GM12878 (cell line): ENCODE results near the gene ZDHHC9. TPM values are rescaled to one million over a fixed set of nuclear protein-coding genes. Genes with fewer than 3 reads are reported as not detected.

Source experiments
- ATF2 ChIP-seq: IDR thresholded peaks from 2 replicates; pipeline ENCODE4 v1.6.1; 2012; ENCODE audit warnings: low read length, inconsistent platforms
- BCL11A ChIP-seq: IDR thresholded peaks from 2 replicates; pipeline ENCODE4 v1.6.1; 2011; ENCODE audit warnings: low read depth, low read length
- BHLHE40 ChIP-seq, 2 experiments: fragments of 450-650 bp in 1 of 2; IDR thresholded peaks; 2 replicates each; pipeline ENCODE4 v1.6.1; 2011 to 2017; ENCODE audit warnings: low read depth in 2 of 2, borderline replicate concordance in 1 of 2, improper control_type of control experiment in 1 of 2, low read length in 1 of 2, mild to moderate bottlenecking in 1 of 2
- BMI1 ChIP-seq: fragments of 450-650 bp; IDR thresholded peaks from 2 replicates; pipeline ENCODE4 v1.6.1; 2016; ENCODE audit warnings: mild to moderate bottlenecking, moderate library complexity, borderline replicate concordance
- CEBPB ChIP-seq, 2 experiments: fragments of 150-350 bp in 1 of 2; IDR thresholded peaks; 2 replicates each; pipeline ENCODE4 v1.6.1; 2012 to 2014; ENCODE audit warnings: low read depth in 2 of 2, low read length in 2 of 2, borderline replicate concordance in 1 of 2, inconsistent platforms in 1 of 2
- ETV6 ChIP-seq, 2 experiments: fragments of 450-650 bp in 1 of 2; IDR thresholded peaks in 1 of 2; conservative IDR thresholded peaks in 1 of 2; 2 replicates each; pipeline ENCODE4 v1.6.1; 2014; ENCODE audit warnings: antibody characterized with exemption in 1 of 2, borderline replicate concordance in 1 of 2, low read depth in 1 of 2, mild to moderate bottlenecking in 1 of 2, moderate library complexity in 1 of 2
- GABPA ChIP-seq: IDR thresholded peaks from 2 replicates; pipeline ENCODE4 v1.6.1; 2014; ENCODE audit warnings: antibody characterized with exemption, low read depth, mild to moderate bottlenecking, inconsistent platforms
- GATAD2B ChIP-seq: fragments of 450-650 bp; conservative IDR thresholded peaks from 2 replicates; pipeline ENCODE4 v1.6.1; 2017; ENCODE audit warnings: low read depth, mild to moderate bottlenecking, moderate library complexity
- IKZF1 ChIP-seq: fragments of 450-650 bp; conservative IDR thresholded peaks from 2 replicates; pipeline ENCODE4 v1.6.1; 2017; ENCODE audit warnings: antibody characterized with exemption, mild to moderate bottlenecking
- MTA2 ChIP-seq: fragments of 450-650 bp; IDR thresholded peaks from 2 replicates; pipeline ENCODE4 v1.6.1; 2016; ENCODE audit warnings: low read depth, mild to moderate bottlenecking, moderate library complexity
- PAX5 ChIP-seq: IDR thresholded peaks from 2 replicates; pipeline ENCODE4 v1.6.1; 2011; ENCODE audit warnings: low read depth, low read length, borderline replicate concordance
- RB1 ChIP-seq: fragments of 450-650 bp; formaldehyde crosslinking; IDR thresholded peaks from 2 replicates; pipeline ENCODE4 v1.6.1; 2017; ENCODE audit warnings: mild to moderate bottlenecking, borderline replicate concordance
- RBBP5 ChIP-seq: fragments of 200-600 bp; sonication (generic); conservative IDR thresholded peaks from 2 replicates; pipeline ENCODE4 v1.6.1; 2016
- RELB ChIP-seq: fragments of 450-650 bp; IDR thresholded peaks from 2 replicates; pipeline ENCODE4 v1.6.1; 2017; ENCODE audit warnings: low read depth, mild to moderate bottlenecking, moderate library complexity
- REST ChIP-seq: IDR thresholded peaks from 2 replicates; pipeline ENCODE4 v1.6.1; 2012; ENCODE audit warnings: mild to moderate bottlenecking, low read depth, low read length
- RFX5 ChIP-seq: IDR thresholded peaks from 2 replicates; pipeline ENCODE4 v1.6.1; 2011; ENCODE audit warnings: low read depth, low read length, improper control_type of control experiment
- SPI1 ChIP-seq: IDR thresholded peaks from 2 replicates; pipeline ENCODE4 v1.6.1; 2011; ENCODE audit warnings: low read depth, mild to moderate bottlenecking, low read length, moderate library complexity, borderline replicate concordance; ENCODE audit not compliant: insufficient read depth
- SRF ChIP-seq, 2 experiments: IDR thresholded peaks; 2 replicates each; pipeline ENCODE4 v1.6.1; 2011; ENCODE audit warnings: low read depth in 2 of 2, low read length in 2 of 2, mild to moderate bottlenecking in 1 of 2, moderate library complexity in 1 of 2
- STAT1 ChIP-seq: fragments of 450-650 bp; conservative IDR thresholded peaks from 2 replicates; pipeline ENCODE4 v1.6.1; 2014; ENCODE audit warnings: antibody characterized with exemption, mild to moderate bottlenecking
- SUPT20H ChIP-seq: IDR thresholded peaks from 2 replicates; pipeline ENCODE4 v1.6.1; 2011; ENCODE audit warnings: low read depth, mild to moderate bottlenecking, low read length, moderate library complexity, borderline replicate concordance; ENCODE audit not compliant: control insufficient read depth
- TAF1 ChIP-seq: IDR thresholded peaks from 2 replicates; pipeline ENCODE4 v1.6.1; 2011; ENCODE audit warnings: mild to moderate bottlenecking, low read depth, low read length, borderline replicate concordance
- TBL1XR1 ChIP-seq: IDR thresholded peaks from 2 replicates; pipeline ENCODE4 v1.6.1; 2012; ENCODE audit warnings: low read depth, low read length, improper control_type of control experiment
- TCF7 ChIP-seq: IDR thresholded peaks from 2 replicates; pipeline ENCODE4 v1.6.1; 2014; ENCODE audit warnings: antibody characterized with exemption, borderline replicate concordance
- ZSCAN29 ChIP-seq: fragments of 450-650 bp; IDR thresholded peaks from 2 replicates; pipeline ENCODE4 v1.6.1; 2017; ENCODE audit warnings: mild to moderate bottlenecking, moderate library complexity
- polyA plus RNA-seq, 11 experiments: library from polyadenylated mRNA; depleted of rRNA in 4 of 11; unstranded in 6 of 11; stranded (reverse) in 5 of 11; fragments of >200 nt; fragmentation: Nextera tagmentation in 4 of 11; fragmentation: Illumina TruSeq in 1 of 11; extraction: Ambion mirVana in 4 of 11; extraction: Trizol in 1 of 11; gene quantifications; 1 replicate in 1 of 11; 2 replicates in 10 of 11; pipeline versions ENCODE4 v1.2.1 to v1.2.3, GENCODE V29; 2011 to 2016; ENCODE audit warnings: inconsistent platforms in 2 of 11, missing spikeins in 2 of 11, low read depth in 1 of 11
- total RNA-seq, 4 experiments: library from RNA; depleted of rRNA in 3 of 4; stranded (reverse); fragments of >200 nt in 3 of 4; fragmentation: Illumina TruSeq in 1 of 4; extraction: Trizol in 1 of 4; gene quantifications; 2 replicates each; pipeline versions ENCODE4 v1.2.1 to v1.2.3, GENCODE V29; 2013 to 2021
- TF ChIP-seq, protein P1 (sequence below): IDR thresholded peaks from 2 replicates; pipeline ENCODE4 v1.6.1; 2012; ENCODE audit warnings: low read depth, low read length, improper control_type of control experiment

ZDHHC9 gene
- total and polyA plus RNA-seq, 10 of the 15 experiments (the other 5 are each of a cell fraction or from before 2014, with no cell fraction given), result 1.8 to 13.0 (median 5.4) TPM

DNA sequence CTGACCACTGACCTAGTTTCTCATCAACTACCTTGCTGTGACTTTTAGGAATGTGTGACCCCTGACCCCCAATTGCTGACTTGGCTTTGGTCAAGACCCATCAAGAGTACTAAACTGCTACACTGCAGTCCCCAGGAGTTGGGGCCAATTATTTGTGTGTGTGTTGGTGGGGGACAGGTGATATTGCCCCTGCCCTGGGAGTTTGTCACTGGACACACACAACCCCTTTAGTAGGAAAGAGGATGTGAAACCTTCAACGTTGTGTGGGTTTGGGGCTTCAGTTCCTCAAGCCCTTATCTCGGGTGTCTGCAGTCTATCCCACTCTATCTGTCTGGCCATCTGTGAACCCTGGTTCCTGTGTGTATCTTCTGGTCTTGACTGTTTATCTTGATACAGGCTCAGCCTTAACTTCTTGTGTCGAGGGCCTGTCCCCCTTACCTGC, 57.5 kb downstream of the ZDHHC9 start (continued):
- TF ChIP-seq RELB, result no peak
- TF ChIP-seq CEBPB (IDR thresholded peaks at IDR 0.05; ENCODE audit: borderline replicate concordance in 1 of 2, low read depth in 2 of 2, low read length in 2 of 2), result no peak
- no peak for TF ChIP-seq REST
- peak; percentile 92 for TF ChIP-seq BCL11A
- no peak for TF ChIP-seq SUPT20H
- TF ChIP-seq SPI1, result peak; percentile 100
- TF ChIP-seq PAX5, result peak; percentile 78; the same call in 1 of the 2 replicates
- peak; percentile 85 for TF ChIP-seq MTA2
- TF ChIP-seq RB1, result peak; percentile 31; the same call in 1 of the 2 replicates
- TF ChIP-seq BHLHE40 (IDR thresholded peaks at IDR 0.05; ENCODE audit: borderline replicate concordance in 1 of 2, low read depth in 2 of 2, low read length in 1 of 2), result peak; percentile 58 to 67; a peak in 2 of 4 replicates
- TF ChIP-seq ATF2, result no peak
- no peak for TF ChIP-seq RBBP5
- no peak for TF ChIP-seq GABPA
- no peak for TF ChIP-seq ZSCAN29
- no peak for TF ChIP-seq TCF7
- no peak for TF ChIP-seq RFX5
- TF ChIP-seq SRF (IDR thresholded peaks at IDR 0.05; ENCODE audit: low read depth in 2 of 2, low read length in 2 of 2), result 0 out of 4 replicates have a peak, but pooled peaks of 1 of the 2 experiments have one; percentile 55
- TF ChIP-seq ETV6 (conservative IDR thresholded peaks at IDR 0.05 in 1 of 2, IDR thresholded peaks at IDR 0.05 in 1 of 2; ENCODE audit: borderline replicate concordance in 1 of 2, low read depth in 1 of 2), result peak in 1 of 2 experiments; percentile 74; a peak in 2 of 4 replicates
- peak; percentile 91; the same call in 1 of the 2 replicates for TF ChIP-seq GATAD2B
- TF ChIP-seq TBL1XR1, result peak; percentile 46; the same call in 1 of the 2 replicates
- TF ChIP-seq IKZF1, result peak; percentile 75
- no peak for TF ChIP-seq STAT1
- TF ChIP-seq BMI1, result peak; percentile 59; the same call in 1 of the 2 replicates
- TF ChIP-seq, protein P1, sequence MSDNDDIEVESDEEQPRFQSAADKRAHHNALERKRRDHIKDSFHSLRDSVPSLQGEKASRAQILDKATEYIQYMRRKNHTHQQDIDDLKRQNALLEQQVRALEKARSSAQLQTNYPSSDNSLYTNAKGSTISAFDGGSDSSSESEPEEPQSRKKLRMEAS, result no peak
- TF ChIP-seq TAF1, result no peak
